BJ (cell line): ENCODE measurements around the gene NSD2. TPM values are rescaled to one million over a fixed set of nuclear protein-coding genes. Genes with fewer than 3 reads are reported as not detected.

Experiments
- CTCF ChIA-PET: fragments of 350-600 bp; formaldehyde crosslinking; extraction: SDS; loops from one replicate; lab custom pipeline; 2021; ENCODE audit warnings: antibody characterized with exemption, inconsistent platforms; lab: Yijun Ruan, JAX
- POLR2A ChIA-PET: fragments of 300-600 bp; sonication (Branson Sonifier 250); formaldehyde crosslinking; extraction: SDS; loops from one replicate; lab custom pipeline; 2021; ENCODE audit warnings: antibody characterized with exemption; lab: Charles Lee
- DNase-seq: peaks from one replicate; pipeline ENCODE4 v3.0.0-alpha.2; 2011; ENCODE audit warnings: low read depth
- H3K27me3 ChIP-seq: 2 replicates; pipeline ENCODE4 v1.6.0; 2011; ENCODE audit warnings: low read length; ENCODE audit not compliant: control insufficient read depth, insufficient read depth
- H3K36me3 ChIP-seq: 2 replicates; pipeline ENCODE4 v1.5.1; 2011; ENCODE audit warnings: low read length; ENCODE audit not compliant: control insufficient read depth, insufficient read depth
- H3K4me3 ChIP-seq: 2 replicates; pipeline ENCODE4 v1.5.1; 2011; ENCODE audit warnings: low read depth, mild to moderate bottlenecking, control low read depth, low read length
- polyA plus RNA-seq: library from polyadenylated mRNA; depleted of rRNA; stranded (reverse); fragments of >200 nt; gene quantifications from 2 replicates; pipeline ENCODE4 v1.2.3, GENCODE V29; 2011
- TF ChIP-seq, protein P1 (sequence below): IDR thresholded peaks from 2 replicates; pipeline ENCODE4 v1.5.1; 2011; ENCODE audit warnings: low read depth, mild to moderate bottlenecking, control low read depth, inconsistent platforms, low read length, moderate library complexity; ENCODE audit not compliant: insufficient read depth

NSD2 gene
- polyA plus RNA-seq, 1 experiment = 22.3 TPM

DNA sequence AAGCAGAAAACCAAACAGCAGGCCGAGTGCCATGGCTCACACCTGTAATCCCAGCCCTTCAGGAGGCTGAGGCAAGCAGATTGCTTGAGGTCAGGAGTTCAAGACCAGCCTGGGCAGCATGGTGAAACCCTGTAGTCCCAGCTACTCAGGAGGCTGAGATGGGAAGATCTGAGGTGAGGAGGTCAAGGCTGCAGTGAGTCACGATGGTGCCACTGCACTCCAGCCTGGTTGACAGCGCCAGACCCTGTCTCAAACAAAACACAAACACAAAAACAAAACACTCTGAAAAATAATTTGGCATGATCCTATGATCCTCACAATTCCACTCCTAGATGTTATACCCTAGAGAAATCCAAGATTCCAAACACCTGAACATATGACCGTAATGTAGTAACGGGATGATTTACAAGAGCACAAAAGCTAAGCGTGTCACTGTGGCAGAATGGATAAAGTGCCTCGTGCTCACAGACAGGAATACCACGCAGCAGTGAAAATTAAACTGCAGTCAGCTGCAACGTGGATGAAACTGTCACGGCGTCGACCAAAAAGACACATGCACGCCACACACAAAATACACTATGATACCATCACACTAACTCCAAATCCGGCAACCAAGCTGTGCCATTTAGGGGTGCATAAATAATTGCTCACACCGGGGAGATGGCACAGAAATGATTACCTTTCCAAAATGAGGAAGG, 135.9 kb downstream of the NSD2 start:
- CTCF ChIA-PET = interaction anchor here (0.9 kb wide), 2 partner anchors 11 to 23 kb away, joined by 3 to 4 read pairs; no protein-coding TSS in a partner anchor
- POLR2A ChIA-PET = no interaction called here
- Histone ChIP-seq H3K27me3 (no peaks in the 10 kb centered on the region), H3K36me3 (no peaks in the 10 kb centered on the region), H3K4me3 (peak overlapping the region; percentile 100)
- DNase-seq = no peak
- TF ChIP-seq, protein P1, sequence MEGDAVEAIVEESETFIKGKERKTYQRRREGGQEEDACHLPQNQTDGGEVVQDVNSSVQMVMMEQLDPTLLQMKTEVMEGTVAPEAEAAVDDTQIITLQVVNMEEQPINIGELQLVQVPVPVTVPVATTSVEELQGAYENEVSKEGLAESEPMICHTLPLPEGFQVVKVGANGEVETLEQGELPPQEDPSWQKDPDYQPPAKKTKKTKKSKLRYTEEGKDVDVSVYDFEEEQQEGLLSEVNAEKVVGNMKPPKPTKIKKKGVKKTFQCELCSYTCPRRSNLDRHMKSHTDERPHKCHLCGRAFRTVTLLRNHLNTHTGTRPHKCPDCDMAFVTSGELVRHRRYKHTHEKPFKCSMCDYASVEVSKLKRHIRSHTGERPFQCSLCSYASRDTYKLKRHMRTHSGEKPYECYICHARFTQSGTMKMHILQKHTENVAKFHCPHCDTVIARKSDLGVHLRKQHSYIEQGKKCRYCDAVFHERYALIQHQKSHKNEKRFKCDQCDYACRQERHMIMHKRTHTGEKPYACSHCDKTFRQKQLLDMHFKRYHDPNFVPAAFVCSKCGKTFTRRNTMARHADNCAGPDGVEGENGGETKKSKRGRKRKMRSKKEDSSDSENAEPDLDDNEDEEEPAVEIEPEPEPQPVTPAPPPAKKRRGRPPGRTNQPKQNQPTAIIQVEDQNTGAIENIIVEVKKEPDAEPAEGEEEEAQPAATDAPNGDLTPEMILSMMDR = no peak

DNA sequence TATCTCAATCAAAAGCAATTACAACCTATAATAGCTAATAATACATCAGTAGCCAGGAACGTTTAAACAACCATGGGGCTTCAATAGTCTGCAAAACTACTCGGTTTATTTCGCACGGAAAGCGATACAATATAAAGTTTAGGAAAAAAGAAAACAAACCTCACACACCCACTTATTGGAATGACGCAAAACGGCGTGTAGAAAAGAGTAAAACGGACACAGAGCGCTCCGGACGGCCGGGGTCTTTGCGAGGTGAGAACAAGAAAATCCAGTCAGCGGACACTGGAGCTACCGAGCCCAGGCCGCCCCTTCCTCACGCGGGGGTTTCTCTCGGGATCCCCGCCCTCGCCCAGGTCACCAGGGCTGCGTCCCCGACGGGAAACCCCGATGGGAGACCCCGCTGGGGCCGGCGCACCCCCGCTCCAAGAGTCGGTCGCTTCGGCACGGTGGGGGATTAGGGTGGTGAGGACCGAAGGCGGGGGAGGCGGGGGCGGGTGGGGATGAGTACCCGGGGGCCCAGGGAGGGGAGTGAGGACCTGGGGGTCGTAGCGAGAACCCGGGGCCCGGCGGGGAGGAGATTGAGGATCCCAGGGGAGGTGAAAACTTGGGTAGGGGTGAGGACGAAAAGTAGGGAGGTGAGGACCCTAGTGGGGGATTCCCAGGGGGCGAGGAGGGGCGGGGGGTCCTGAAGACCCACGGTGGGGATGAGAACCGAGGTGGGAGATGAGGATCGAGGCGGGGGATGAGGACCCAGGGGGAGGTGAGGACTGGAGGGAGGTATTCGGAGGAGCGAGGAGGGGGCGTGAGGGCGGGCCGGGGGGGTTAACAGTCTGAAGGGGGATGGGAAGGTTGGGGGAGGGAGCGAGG, 136.8 kb downstream of the NSD2 start:
- POLR2A ChIA-PET = no interaction called here
- peak overlapping the region; percentile 100 for H3K4me3 ChIP-seq
- TF ChIP-seq, protein P1 = no peak
- no peak for DNase-seq
- CTCF ChIA-PET = interaction anchor here (0.9 kb wide), 2 partner anchors 12 to 24 kb away, joined by 3 to 4 read pairs; no protein-coding TSS in a partner anchor
- no peaks in the 10 kb centered on the region for H3K27me3 ChIP-seq
- no peaks in the 10 kb centered on the region for H3K36me3 ChIP-seq

DNA sequence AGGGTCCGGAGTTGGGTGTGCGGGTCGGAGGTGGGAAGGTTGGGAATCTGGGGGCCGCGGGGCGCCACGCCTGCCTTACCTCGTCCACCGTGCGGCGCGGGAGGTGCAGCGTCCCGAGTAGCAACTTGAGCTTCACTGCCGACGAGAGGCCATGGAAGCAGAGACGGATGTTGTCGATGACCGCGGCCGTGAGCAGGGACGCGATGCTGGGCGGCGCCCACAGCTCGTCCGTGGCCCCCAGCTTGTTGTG, 137.4 kb downstream of the NSD2 start:
- POLR2A ChIA-PET = no interaction called here
- H3K36me3 ChIP-seq = no peaks in the 10 kb centered on the region
- H3K4me3 ChIP-seq = peak overlapping the region; percentile 100
- CTCF ChIA-PET = no interaction called here
- no peaks in the 10 kb centered on the region for H3K27me3 ChIP-seq
- TF ChIP-seq, protein P1 = no peak
- no peak for DNase-seq

DNA sequence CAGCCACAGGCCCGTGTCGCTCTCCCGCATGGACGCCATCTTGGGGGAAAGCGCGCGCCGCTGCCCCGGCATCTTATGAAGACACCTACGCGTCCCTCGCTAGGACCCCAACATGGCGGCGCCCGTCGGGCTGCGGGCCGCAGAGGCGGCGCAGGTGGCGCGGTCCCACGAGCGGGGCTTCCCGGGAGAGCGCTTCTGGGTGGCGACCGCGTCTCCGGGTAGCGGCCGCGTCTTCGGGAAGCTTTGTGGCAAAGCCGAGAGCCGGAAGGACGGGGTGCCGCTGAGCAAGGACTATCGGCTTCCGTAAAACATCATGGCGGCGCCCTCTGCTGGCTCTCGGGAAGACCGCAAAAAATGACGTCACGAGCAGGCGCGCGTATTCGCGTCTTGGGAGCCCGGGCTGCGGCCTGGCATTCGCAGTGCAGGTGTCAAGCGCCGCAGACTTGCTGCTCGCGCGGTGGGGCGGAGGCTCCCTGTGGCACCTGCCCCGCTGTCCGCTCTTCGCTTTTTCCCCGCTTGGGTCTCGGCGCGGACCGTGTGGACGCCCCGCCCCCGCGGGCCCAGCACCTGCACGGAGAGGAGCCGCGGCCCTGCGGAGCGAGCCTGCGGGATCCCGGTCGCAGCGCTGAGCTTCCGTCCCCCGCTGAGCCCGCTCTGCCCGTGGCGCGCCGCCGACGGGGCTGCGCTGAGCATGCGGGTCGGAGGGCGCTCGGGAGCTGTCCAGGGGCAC, 137.9 kb downstream of the NSD2 start, which contains the start of gene NELFA:
Gene NELFA (minus strand): TSS at position 54 of the 730 bp plus-strand sequence. CDS start 15 bp downstream, at position 39.
- ChIA-PET CTCF (interaction anchor here (0.7 to 1.1 kb wide), 3 partner anchors 15 to 28 kb away, joined by 3 read pairs; no protein-coding TSS in a partner anchor), POLR2A (no interaction called here)
- Histone ChIP-seq H3K27me3 (no peaks in the 10 kb centered on the region), H3K4me3 (peak within 1 kb of the TSS; percentile 100), H3K36me3 (no peaks in the 10 kb centered on the region)
- TF ChIP-seq, protein P1 = peak; percentile 61
- peak; percentile 28 for DNase-seq
